GM18868 (cell line): Measurements from ENCODE around the gene CETP.
A peak's percentile ranks its signal among the peaks of the same experiment; 100 is the strongest.
"Not testable (repeated sequence)": the region's sequence is repeated elsewhere in the genome, so short reads cannot be mapped to it uniquely, and the experiment has no call there.

ENCODE experiments used
- ATAC-seq: cut with Tn5 transposase; IDR thresholded peaks from one replicate; pipeline ENCODE4 v1.9.1; 2021; ENCODE audit warnings: mild to moderate bottlenecking, moderate library complexity; ENCODE audit not compliant: unreplicated experiment

The CETP gene

GRCh38 chr16:56933828-56934598, 27.7 kb upstream of the CETP start:
- ATAC-seq: no peak

GRCh38 chr16:56934599-56935145, 27.1 kb upstream of the CETP start:
- not testable (repeated sequence) for ATAC-seq

GRCh38 chr16:56935201-56935600, 26.5 kb upstream of the CETP start:
- ATAC-seq: no peak

- ATAC-seq: no peak
Observed at GRCh38 chr16:56936491-56936890, 25.3 kb upstream of the CETP start.

- ATAC-seq: no peak
Observed at GRCh38 chr16:56936950-56937349, 24.8 kb upstream of the CETP start.

DNA sequence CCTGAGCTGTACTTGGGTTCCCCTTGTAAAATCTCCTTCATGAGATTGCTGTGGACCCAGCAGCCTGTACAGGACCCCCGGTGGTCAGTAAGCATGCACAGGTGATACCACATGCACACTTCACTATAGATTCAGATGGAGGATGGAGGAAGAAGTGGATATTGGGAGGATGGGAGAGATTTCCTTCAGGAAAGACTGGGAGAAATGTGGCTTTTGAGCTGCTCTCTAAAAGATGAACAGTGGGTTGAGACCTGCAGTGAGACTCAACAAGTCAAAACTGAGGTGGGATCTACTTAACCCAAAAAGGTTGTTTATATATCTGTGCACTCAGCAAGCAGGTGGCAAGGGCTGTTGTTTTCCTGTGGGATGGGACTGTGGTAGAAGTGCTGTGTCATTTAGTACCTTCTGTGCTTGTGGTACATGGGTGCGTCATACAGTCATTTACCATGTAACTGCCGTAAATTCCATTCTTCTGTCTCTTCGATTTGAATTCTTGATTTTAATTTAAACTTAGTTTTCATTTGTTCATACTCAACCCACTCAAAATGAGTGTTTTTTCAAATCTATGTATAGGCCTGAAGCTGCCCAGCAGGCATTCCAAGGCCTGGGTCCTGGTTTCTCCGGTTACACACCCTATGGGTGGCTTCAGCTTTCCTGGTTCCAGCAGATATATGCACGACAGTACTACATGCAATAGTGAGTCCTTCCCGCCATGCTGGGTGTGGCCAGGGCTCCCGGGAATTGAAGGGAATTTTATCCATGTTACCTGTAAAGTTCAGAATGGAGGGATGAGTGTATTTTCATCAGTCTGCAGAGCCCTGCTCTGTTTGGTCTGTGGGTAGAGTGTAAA, 22.9 kb upstream of the CETP start:
- no peak for ATAC-seq

DNA sequence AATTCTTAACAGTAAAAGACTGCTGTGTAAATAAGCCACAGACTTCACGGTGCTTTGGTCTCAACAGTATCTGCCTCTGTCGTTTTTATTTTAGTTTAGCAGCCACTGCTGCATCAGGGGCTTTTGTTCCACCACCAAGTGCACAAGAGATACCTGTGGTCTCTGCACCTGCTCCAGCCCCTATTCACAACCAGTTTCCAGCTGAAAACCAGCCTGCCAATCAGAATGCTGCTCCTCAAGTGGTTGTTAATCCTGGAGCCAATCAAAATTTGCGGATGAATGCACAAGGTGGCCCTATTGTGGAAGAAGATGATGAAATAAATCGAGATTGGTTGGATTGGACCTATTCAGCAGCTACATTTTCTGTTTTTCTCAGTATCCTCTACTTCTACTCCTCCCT, 21.9 kb upstream of the CETP start:
- no peak for ATAC-seq

DNA sequence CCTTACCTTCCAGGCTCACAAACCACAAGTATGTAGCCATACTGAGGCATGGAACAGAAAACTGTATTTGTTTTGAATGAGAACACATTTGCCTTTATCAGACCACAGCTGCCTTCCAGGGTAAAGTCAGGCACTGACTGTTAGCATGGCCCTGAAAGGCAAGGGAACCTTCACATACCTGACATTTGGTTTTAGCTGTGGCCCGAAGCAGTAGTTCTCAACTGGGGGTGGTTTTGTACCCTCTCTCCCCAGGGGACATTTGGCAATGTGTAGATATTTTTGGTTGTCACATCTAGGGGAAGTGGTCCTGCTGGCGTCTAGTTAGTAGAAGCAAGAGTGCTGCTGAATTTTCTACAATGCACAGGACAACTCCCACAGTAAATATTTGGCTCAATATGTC, 20.7 kb upstream of the CETP start:
- no peak for ATAC-seq

- no peak for ATAC-seq
Observed at GRCh38 chr16:56941856-56942331, 19.9 kb upstream of the CETP start.

GRCh38 chr16:56943761-56944375, 17.9 kb upstream of the CETP start:
- ATAC-seq: no peak

DNA sequence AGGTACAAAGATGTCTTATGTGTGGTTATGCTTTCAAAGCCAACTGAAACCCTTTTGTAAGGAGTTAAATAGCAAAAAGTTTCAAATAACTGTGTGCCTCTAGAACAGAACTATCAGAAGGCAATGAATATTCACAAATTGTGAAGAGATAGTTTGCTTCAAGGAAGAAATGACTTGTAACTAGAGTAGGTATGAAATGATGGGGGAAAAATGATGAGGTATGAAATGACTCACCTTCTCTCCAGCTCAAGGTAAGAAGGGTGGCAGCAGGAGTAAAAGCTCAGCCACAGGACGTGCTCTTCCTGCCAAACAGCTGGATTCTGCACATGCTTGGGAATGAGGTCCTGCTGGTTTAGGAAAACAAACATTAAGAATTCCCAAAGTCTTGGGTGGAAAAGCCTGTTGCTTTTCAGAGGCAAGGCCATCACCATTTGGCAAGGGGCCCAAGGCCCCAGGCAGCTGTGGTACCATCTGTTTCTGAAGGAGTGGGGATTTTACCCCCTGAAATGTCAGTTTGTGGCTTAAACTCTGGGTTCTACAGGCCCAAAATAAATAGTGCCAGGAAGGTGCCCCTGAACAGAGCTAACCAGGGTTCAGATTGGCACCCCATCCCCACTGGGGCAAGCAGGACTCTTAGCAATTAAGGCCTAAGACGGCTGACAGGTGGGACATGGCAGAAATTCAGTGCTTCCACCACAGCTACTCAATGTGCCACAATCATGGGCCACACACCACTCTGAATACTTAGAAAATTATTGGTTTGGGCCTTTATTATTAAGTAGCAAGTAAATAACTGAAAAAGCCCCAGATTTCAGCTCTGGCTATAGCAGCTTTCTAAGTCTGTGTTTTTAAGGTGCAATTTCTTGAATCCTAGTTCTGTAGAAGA, 16.6 kb upstream of the CETP start:
- peak; percentile 52 for ATAC-seq

GRCh38 chr16:56945847-56946527, 15.8 kb upstream of the CETP start:
- ATAC-seq: no peak

- no peak for ATAC-seq
Observed at GRCh38 chr16:56946767-56947603, 14.8 kb upstream of the CETP start.

DNA sequence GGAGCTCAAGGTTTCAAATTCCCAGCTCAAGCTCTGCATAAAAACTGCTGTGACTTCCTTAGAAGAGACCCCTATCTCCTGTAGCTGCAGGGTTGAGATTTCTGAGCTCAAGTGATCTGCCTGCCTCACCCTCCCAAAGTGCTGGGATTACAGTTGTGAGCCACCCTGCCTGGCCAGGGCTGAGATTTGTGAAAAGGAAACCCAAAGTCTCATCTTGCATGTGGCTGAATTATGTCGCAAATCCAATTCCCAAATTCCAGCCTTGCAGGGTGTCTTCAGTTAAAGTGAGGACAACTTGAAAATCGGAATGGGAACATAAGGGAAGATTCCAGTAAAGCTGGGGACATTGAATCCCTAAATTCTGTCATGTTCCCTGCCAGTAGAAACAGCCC, 14.2 kb upstream of the CETP start:
- ATAC-seq: no peak

DNA sequence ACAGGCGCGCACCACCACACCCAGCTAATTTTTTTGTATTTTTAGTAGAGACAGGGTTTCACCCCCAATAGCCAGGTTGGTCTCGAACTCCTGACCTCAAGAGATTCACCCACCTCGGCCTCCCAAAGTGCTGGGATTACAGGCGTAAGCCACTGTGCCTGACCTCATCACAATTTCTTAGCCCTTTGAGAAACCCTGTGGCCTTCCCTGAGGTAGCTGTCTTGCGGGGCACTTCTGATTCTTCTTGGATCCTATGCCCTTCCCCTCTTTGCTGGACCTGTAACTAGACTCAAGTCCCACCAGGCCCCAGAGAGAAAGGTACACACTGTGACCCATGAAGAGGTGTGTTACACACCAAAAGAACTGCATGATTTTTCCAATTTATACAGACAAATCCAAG, 13.5 kb upstream of the CETP start:
- ATAC-seq: no peak

- ATAC-seq: no peak
Observed at GRCh38 chr16:56950051-56950450, 11.7 kb upstream of the CETP start.

DNA sequence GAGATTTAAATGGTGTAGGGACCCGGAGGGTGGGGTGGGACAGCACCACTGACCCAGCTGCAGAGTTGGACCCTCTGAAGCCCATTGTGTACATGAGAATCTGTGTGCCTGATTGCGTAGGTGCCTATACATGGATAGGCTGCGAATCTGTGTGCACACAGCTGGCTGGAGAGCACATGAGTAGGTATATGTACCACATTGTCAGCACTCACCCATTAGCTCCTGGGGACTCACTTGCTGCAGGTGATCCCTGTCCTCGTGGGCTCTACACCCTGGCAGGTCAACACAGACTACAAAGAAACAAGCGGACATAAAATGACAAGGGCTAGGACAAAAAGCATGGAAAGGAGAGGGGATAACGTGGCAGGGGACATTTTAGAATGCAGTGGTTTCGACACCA, 11.3 kb upstream of the CETP start:
- no peak for ATAC-seq

- peak; percentile 75 for ATAC-seq
Observed at GRCh38 chr16:56950881-56951771, 10.6 kb upstream of the CETP start.
